Smooth muscle cell (in vitro differentiated cells): ENCODE measurements around the gene TSPAN18. TPM values are rescaled to one million over a fixed set of nuclear protein-coding genes. Genes with fewer than 3 reads are reported as not detected.

ENCODE experiments used
- DNase-seq: peaks from one replicate; lab custom pipeline; 2025; ENCODE audit not compliant: unreplicated experiment; lab: John Stamatoyannopoulos, UW
- H2AFZ ChIP-seq: fragments of 200-600 bp; sonication (generic); 2 replicates; pipeline ENCODE4 v1.6.0; 2016; ENCODE audit warnings: antibody characterized with exemption, low read depth, mild to moderate bottlenecking
- H3F3A ChIP-seq: fragments of 200-600 bp; sonication (generic); 2 replicates; pipeline ENCODE4 v1.6.0; 2017; ENCODE audit warnings: antibody characterized with exemption, low read depth
- H3K27ac ChIP-seq: fragments of 200-600 bp; sonication (generic); 2 replicates; pipeline ENCODE4 v1.5.1; 2016; ENCODE audit warnings: low read depth, mild to moderate bottlenecking
- H3K27me3 ChIP-seq: fragments of 200-600 bp; sonication (generic); 2 replicates; pipeline ENCODE4 v1.6.1; 2016; ENCODE audit warnings: low read depth, mild to moderate bottlenecking
- H3K36me3 ChIP-seq: fragments of 200-600 bp; sonication (generic); 2 replicates; pipeline ENCODE4 v1.5.1; 2016; ENCODE audit warnings: low read depth
- H3K4me1 ChIP-seq: fragments of 200-600 bp; sonication (generic); 2 replicates; pipeline ENCODE4 v1.5.1; 2016; ENCODE audit warnings: low read depth
- H3K4me2 ChIP-seq: fragments of 200-600 bp; sonication (generic); 2 replicates; pipeline ENCODE4 v1.6.0; 2016; ENCODE audit warnings: mild to moderate bottlenecking
- H3K4me3 ChIP-seq: fragments of 200-600 bp; sonication (generic); 2 replicates; pipeline ENCODE4 v1.5.1; 2016; ENCODE audit warnings: mild to moderate bottlenecking
- H3K79me2 ChIP-seq: fragments of 200-600 bp; sonication (generic); 2 replicates; pipeline ENCODE4 v1.6.0; 2016; ENCODE audit warnings: low read depth, mild to moderate bottlenecking
- H3K9ac ChIP-seq: fragments of 200-600 bp; sonication (generic); 2 replicates; pipeline ENCODE4 v1.6.0; 2016; ENCODE audit warnings: low read depth
- H3K9me3 ChIP-seq: fragments of 200-600 bp; sonication (generic); replicated peaks from 2 replicates; pipeline ENCODE4 v1.5.1; 2016; ENCODE audit warnings: low read depth
- H4K20me1 ChIP-seq: fragments of 200-600 bp; sonication (generic); 2 replicates; pipeline ENCODE4 v1.6.0; 2016; ENCODE audit warnings: low read depth
- WGBS: methylation state at CpG from one replicate; pipeline ENCODE4 v1.1.7; 2016; ENCODE audit warnings: low lambda C conversion rate; 5-methylcytosine and 5-hydroxymethylcytosine counted together
- polyA plus RNA-seq: library from polyadenylated mRNA; unstranded; fragments of >200 nt; fragmentation: Nextera tagmentation; extraction: Ambion mirVana; gene quantifications from 2 replicates; pipeline ENCODE4 v1.2.1, GENCODE V29; 2016
- total RNA-seq: library from RNA; depleted of rRNA; stranded (reverse); fragments of >200 nt; gene quantifications from 2 replicates; pipeline ENCODE4 v1.2.3, GENCODE V29; 2014
- TF ChIP-seq, protein P1 (sequence below): fragments of 200-600 bp; sonication (generic); IDR thresholded peaks from 2 replicates; pipeline ENCODE4 v1.5.1; 2017; ENCODE audit warnings: borderline replicate concordance, mild to moderate bottlenecking, antibody characterized with exemption; ENCODE audit not compliant: insufficient read depth, poor library complexity, severe bottlenecking

The TSPAN18 gene
- total and polyA plus RNA-seq, 2 experiments from 2014 or later, result 3.4 to 15.3 TPM

DNA sequence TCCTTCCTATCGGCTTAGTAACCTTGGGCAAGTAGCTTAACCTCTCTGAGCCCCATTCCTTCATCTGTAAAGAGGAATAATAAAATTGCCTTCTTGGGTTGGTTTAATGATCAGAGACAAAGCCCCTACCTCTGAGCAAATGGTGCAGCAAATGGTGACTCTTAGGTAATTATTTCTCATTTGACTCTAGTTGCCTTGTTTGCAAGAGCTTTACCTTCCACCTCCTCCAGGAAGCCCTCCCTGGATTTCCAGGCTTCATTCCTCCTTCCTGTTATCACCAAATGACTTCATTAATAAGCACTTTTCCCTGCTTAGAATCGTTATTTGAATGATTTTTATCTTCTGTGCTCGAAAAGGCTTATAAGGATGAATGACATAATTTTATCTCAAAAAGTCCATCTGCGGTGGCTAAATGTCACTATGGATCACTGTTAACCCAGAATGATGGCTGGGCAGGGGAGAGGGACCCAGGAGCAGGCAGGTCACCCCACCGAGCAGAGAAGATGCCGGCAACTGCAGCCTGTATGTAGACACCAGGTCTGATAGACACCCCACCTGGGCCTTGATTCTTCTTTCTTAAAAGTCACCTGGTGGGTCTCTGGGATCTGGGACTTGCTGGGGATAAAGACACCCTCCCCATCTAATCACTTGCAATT, 106.6 kb downstream of the TSPAN18 start:
- TF ChIP-seq, protein P1, sequence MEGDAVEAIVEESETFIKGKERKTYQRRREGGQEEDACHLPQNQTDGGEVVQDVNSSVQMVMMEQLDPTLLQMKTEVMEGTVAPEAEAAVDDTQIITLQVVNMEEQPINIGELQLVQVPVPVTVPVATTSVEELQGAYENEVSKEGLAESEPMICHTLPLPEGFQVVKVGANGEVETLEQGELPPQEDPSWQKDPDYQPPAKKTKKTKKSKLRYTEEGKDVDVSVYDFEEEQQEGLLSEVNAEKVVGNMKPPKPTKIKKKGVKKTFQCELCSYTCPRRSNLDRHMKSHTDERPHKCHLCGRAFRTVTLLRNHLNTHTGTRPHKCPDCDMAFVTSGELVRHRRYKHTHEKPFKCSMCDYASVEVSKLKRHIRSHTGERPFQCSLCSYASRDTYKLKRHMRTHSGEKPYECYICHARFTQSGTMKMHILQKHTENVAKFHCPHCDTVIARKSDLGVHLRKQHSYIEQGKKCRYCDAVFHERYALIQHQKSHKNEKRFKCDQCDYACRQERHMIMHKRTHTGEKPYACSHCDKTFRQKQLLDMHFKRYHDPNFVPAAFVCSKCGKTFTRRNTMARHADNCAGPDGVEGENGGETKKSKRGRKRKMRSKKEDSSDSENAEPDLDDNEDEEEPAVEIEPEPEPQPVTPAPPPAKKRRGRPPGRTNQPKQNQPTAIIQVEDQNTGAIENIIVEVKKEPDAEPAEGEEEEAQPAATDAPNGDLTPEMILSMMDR, result no peak
- H3K79me2 ChIP-seq, result peaks cover 1% of the 10 kb centered on the region

DNA sequence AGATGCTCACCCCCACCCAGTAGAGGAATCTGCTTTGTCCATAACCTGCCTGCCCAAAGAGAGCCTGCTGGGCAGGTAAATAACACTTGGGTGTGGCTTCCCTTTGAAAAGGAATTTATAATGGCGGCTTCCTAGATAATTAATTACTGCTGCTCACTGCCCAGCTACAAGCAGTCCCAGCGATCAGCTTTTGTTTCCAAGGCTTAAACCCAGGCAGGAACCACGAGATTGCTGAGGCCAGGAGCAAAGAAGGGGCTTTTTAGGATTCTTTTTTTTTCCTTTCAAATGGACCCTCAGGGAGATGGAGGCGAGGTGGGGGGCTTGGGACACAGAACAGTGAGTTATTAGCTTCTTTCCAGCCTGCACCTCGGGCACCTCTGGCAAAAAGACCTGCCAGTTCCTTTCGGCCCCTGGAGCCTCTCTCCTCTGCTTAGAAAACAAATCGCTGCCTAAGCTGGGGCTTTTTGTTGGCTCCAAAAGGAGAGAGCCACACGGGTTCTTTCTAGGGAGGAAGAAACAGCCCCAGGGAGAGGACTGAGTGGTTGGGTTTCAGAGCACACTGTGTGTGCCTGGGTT, 107.2 kb downstream of the TSPAN18 start:
- H4K20me1 ChIP-seq, result no peaks in the 10 kb centered on the region
- 32% methylated on average over 8 of the region's 8 CpGs for WGBS
- H3K4me2 ChIP-seq, result no peak overlapping the region
- no peak overlapping the region for H3K9ac ChIP-seq
- TF ChIP-seq, protein P1, result no peak
- no peaks in the 10 kb centered on the region for H3K9me3 ChIP-seq
- H3K4me1 ChIP-seq, result peaks cover 13% of the 10 kb centered on the region
- peaks cover 3% of the 10 kb centered on the region for H3K79me2 ChIP-seq
- no peaks in the 10 kb centered on the region for H3F3A ChIP-seq
- no peak for DNase-seq
- no peak overlapping the region for H3K4me3 ChIP-seq
- H3K36me3 ChIP-seq, result no peaks in the 10 kb centered on the region
- no peaks in the 10 kb centered on the region for H3K27me3 ChIP-seq
- no peak overlapping the region for H2AFZ ChIP-seq
- no peak overlapping the region for H3K27ac ChIP-seq

More for the DNA sequence above, 106.6 kb downstream of the TSPAN18 start:
- Histone ChIP-seq H3K4me3 (no peak overlapping the region), H3F3A (no peaks in the 10 kb centered on the region), H3K27ac (no peak overlapping the region), H3K9me3 (no peaks in the 10 kb centered on the region), H2AFZ (no peak overlapping the region), H3K36me3 (no peaks in the 10 kb centered on the region), H3K4me1 (peaks cover 13% of the 10 kb centered on the region), H3K4me2 (no peak overlapping the region), H4K20me1 (no peaks in the 10 kb centered on the region), H3K27me3 (no peaks in the 10 kb centered on the region), H3K9ac (no peak overlapping the region)
- no peak for DNase-seq
- WGBS, result 78% methylated on average over 6 of the region's 6 CpGs

DNA sequence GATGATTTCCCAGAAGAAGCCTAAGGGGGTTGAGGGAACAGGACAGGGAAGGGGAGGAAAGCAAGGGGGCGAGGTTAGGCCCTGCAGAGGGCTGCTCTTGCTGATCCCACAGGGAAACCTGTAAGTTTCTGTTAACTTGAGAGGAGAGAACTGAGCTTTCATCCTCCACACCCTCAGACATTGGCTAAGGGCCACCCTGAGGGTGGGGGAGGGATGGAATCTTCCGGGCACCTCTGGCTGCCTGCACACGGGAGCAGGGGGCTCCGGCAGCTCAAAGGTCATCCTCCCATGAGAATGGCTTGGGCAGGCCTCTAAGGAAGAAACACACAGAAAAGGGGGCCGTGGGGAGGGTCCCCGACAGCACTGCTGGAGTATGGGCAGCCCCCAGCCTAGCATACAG, 108.1 kb downstream of the TSPAN18 start:
- H3K9ac ChIP-seq, result no peak overlapping the region
- no peaks in the 10 kb centered on the region for H4K20me1 ChIP-seq
- TF ChIP-seq, protein P1, result no peak
- no peaks in the 10 kb centered on the region for H3K36me3 ChIP-seq
- 81% methylated on average over 6 of the region's 6 CpGs for WGBS
- H3K79me2 ChIP-seq, result peaks cover 3% of the 10 kb centered on the region
- H3K4me1 ChIP-seq, result peaks cover 13% of the 10 kb centered on the region
- no peaks in the 10 kb centered on the region for H3K9me3 ChIP-seq
- H2AFZ ChIP-seq, result no peak overlapping the region
- DNase-seq, result no peak
- H3F3A ChIP-seq, result no peaks in the 10 kb centered on the region
- H3K4me3 ChIP-seq, result no peak overlapping the region
- no peak overlapping the region for H3K4me2 ChIP-seq
- no peak overlapping the region for H3K27ac ChIP-seq
- H3K27me3 ChIP-seq, result no peaks in the 10 kb centered on the region

DNA sequence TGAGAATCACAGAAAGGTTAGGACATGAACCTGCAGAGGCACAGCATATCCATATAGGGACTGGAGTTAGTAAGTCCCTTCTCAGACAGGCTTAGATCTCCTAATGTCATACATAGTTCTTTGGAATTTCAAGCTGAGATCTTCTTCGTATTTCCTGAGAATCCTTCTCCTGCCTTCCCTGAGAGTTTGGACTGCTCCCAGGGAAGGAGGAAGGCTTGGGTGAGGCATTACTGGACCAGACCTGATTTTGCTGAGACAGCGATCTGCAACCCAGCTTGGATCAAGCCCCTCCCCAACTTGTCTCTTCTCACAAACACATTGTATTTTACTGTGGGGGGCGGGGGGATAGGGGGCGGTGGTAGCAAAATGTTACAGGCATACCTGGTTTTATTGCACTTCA, 108.5 kb downstream of the TSPAN18 start:
- Histone ChIP-seq H3K9me3 (no peaks in the 10 kb centered on the region), H3K27me3 (no peaks in the 10 kb centered on the region), H3K4me2 (no peak overlapping the region), H3F3A (no peaks in the 10 kb centered on the region), H2AFZ (no peak overlapping the region), H3K27ac (no peak overlapping the region), H3K36me3 (no peaks in the 10 kb centered on the region), H3K9ac (no peak overlapping the region), H3K79me2 (peaks cover 3% of the 10 kb centered on the region), H4K20me1 (no peaks in the 10 kb centered on the region), H3K4me3 (no peak overlapping the region), H3K4me1 (peaks cover 13% of the 10 kb centered on the region)
- DNase-seq, result no peak
- WGBS, result 68% methylated on average over 4 of the region's 4 CpGs
- TF ChIP-seq, protein P1, result no peak
